ENCODE data around the gene SCCPDH.

DNA sequence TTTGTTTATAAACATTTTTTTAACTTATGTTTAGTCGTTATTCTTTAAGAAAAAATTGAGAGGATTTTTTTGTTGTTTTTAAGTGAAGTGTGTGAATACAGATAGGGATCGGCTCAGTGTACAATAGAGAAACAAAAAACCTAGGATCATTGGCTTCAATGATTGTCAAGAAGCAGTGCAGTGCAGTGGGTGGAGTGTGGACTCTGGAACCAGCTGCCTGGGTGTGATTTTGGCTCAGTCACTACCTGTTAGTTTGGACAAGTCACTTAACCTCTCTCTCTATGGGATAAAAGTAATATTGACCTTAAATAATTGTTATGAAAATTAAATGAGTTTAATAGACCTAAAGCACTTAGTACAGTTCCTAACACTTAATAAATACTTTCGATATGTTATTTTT, 41.3 kb downstream of the SCCPDH start:
- TF ChIP-seq, protein P1, sequence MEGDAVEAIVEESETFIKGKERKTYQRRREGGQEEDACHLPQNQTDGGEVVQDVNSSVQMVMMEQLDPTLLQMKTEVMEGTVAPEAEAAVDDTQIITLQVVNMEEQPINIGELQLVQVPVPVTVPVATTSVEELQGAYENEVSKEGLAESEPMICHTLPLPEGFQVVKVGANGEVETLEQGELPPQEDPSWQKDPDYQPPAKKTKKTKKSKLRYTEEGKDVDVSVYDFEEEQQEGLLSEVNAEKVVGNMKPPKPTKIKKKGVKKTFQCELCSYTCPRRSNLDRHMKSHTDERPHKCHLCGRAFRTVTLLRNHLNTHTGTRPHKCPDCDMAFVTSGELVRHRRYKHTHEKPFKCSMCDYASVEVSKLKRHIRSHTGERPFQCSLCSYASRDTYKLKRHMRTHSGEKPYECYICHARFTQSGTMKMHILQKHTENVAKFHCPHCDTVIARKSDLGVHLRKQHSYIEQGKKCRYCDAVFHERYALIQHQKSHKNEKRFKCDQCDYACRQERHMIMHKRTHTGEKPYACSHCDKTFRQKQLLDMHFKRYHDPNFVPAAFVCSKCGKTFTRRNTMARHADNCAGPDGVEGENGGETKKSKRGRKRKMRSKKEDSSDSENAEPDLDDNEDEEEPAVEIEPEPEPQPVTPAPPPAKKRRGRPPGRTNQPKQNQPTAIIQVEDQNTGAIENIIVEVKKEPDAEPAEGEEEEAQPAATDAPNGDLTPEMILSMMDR (IDR thresholded peaks at IDR 0.05): no peak
- no peak for TF ChIP-seq POLR2A (IDR thresholded peaks at IDR 0.05)

Data from lower leg skin (tissue), 3 donors.